Measurements from ENCODE around the gene SLC12A5.
"Not testable (repeated sequence)": the region's sequence is repeated elsewhere in the genome, so short reads cannot be mapped to it uniquely, and the experiment has no call there.

The SLC12A5 gene

DNA sequence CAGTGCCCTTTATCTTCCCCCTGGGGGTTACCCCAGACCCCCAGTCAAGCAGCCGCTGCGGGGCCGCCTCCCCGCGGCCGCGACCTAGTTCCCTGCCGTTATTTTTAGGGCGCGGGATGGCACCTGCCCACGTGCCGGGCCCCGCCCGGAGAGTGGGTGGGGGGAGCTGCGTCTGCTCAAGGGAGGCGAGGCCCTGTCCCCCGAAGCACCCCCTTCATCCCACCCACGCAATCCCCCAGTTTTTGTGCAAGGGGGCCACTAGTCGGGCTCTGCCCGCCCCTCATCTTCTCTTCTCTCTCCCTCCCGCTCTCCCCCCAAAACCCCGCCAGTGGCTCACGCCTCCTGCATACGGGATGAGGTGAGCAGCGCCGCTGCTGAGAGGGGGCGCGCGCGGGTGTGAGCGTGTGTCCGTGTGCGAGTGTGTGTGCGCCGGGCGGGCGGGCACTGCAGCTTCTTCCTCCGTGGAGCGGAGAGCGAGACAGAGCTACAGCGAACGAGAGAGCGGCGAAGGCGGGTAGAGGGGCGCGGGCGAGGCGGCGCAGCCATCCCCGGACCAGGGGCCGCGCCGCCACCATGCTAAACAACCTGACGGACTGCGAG is at the start of gene SLC12A5:
Gene SLC12A5 (plus strand): TSS at position 444 of the 600 bp plus-strand sequence. CDS start 130 bp downstream, at position 574.
- no peak for DNase-seq

DNA sequence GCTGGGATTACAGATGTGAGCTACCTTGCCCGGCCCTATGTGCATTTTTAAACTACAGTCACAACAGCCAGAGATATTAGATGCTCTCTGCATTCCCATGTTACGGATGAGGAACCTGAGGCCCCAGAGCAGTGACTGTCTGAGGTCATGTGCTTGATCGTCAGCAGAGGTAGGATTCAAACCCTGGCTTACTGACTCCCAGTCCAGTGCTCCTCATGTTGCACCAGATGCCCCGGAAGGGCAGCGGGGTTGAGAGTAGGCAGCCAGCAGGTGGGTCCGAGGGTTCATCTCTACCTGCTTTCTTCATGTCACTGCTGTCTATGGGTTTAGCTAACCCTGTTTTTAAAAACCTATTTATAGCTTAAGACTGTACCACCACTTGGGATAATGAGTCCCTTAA is 47.8 kb upstream of the SLC12A5 start:
- DNase-seq, result no peak

DNA sequence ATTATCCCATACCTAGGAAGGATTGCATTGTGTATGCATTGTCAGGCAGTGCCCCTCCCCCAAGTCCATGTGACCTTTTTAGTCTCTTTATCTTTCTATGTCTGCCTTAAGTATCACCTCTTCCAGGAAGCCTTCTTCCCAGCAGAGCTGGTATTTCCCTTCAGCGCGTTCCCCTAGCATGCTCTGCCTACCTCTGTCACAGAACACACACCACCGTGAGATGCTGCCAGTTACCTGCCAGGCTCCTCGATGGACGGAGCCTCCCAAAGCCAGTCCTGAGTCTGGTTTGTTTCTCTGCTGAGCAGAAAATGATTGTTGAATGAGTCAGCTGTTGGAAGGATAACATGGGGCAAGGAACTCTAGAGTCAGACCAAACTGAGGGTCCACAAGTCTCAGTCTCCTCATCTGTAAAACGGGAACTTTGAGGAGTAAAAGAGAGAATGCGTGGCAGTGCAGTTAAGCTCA is 45.7 kb upstream of the SLC12A5 start:
- DNase-seq, result no peak

GRCh38 chr20:45985573-45985972 is 43.4 kb upstream of the SLC12A5 start:
- DNase-seq, result no peak

GRCh38 chr20:45987108-45987780 is 41.8 kb upstream of the SLC12A5 start:
- no peak for DNase-seq

GRCh38 chr20:45988830-45989229 is 40.2 kb upstream of the SLC12A5 start:
- DNase-seq, result not testable (repeated sequence)

DNA sequence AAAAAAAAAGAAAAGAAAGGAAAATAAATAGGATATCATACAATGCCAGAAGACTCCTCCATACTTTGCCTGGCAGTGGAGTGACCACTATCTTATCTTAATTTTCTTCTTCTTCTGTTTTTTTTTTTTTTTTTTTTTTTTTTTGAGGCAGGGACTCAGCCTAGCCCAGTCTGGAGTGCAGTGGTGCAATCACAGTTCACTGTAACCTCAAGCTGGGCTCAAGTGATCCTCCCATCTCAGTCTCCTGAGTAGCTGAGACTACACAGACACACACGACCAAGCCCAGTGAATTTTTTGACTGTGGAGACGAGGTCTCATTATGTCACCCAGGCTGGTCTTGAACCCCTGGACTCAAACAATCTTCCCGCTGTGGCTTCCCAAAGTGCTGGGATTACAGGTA is 37.4 kb upstream of the SLC12A5 start:
- DNase-seq, result no peak

GRCh38 chr20:45993197-45993951 is 35.6 kb upstream of the SLC12A5 start:
- DNase-seq, result no peak

DNA sequence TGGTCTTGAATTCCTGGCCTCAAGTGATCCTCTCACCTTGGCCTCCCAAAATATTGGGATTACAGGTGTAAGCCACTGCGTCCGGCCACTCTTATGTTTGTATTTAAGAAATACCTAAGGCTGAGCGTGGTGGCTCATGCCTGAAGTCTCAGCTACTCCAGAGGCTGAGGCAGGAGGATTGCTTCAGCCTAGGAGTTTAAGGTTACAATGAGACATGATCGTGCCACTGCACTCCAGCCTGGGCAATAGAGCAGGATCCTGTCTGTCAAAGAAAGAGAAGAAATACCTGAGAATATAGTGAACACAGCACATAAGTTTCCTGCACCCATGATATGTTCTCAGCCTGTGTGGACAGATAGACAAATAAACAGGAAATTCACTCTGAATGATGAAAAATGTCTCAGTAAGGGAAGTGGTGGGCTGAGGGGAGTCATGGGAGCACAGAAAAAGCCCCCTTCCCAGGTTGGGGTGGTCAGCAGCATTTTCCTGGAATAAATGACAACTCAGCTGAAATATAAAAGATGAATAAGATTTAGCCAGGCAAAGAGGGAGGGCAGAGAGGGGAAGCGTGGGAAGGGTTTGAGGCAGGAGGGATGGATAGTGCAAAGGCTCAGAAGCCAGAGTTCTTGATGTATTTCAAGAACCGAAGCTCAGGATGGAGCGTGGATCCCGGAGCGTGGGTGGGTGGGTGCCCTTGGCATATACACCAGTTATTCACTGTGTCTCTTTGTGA is 34.1 kb upstream of the SLC12A5 start:
- DNase-seq, result no peak

DNA sequence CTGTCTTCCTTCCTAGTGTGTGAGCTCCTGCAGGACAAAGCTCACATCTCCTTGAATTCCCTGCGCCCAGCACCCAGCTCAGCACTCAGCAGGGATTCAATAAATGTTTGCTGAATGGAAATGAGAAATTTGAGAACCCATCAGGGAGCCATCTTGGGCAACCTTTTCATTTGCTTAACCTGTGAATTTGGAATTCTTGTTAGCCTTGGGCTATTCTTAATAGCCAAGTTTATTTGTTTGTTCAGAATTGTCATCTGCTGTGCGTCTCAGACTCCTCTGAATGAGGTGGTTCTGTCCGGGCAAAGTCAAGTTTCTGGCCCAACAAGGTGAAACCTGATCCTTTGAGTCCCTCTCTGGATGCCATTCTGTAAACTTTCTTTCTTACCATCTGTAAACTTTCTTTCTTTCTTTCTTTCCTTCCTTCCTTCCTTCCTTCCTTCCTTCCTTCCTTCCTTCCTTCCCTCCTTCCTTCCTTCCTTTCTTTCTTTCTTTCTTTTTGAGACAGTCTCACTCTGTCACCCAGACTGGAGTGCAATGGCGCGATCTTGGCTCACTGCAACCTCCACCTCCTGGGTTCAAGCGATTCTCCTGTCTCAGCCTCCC is 33.4 kb upstream of the SLC12A5 start:
- not testable (repeated sequence) for DNase-seq

GRCh38 chr20:45997187-45997586 is 31.8 kb upstream of the SLC12A5 start:
- no peak for DNase-seq

DNA sequence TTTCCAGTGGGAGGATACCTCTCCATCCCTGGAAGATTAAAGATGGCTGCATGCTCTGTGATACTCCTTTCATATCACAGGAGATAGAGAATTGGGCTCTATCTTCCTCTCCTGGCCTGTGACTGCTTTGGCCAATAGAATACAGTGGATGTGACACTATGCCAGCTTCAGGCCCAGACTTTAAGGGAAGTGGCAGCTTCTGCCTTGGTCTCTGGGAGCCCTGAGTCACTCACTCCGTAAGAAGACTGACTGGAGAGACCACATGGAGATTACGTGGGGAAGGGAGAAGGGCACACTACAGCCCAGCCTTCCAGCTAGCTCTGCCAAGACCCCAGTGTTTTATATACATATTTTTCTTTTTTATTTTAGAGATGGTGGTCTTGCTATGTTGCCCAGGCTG is 30.7 kb upstream of the SLC12A5 start:
- no peak for DNase-seq

- no peak for DNase-seq
Measured at GRCh38 chr20:45998761-45999160, 30.3 kb upstream of the SLC12A5 start.

- DNase-seq, result no peak
Measured at GRCh38 chr20:45999557-46000261, 29.3 kb upstream of the SLC12A5 start.

- DNase-seq, result no peak
Measured at GRCh38 chr20:46000262-46000996, 28.6 kb upstream of the SLC12A5 start.

DNA sequence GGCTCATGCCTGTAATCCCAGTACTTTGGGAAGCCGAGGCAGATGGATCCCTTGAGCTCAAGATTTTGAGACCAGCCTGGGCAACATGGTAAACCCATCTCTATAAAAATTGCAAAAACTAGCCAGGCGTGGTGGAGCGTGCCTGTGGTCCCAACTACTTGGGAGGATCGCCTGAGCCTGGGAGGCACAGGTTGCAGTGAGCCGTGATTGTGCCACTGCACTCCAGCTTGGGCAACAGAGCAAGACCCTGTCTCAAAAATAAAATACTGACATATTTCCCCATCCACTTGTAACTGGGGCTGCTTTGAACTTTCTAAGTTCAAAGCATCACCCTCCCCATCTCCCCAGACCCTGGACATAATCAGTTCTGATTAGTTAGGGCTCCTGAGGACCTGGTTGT is 27.5 kb upstream of the SLC12A5 start:
- no peak for DNase-seq

GRCh38 chr20:46002008-46002407 is 27.0 kb upstream of the SLC12A5 start:
- no peak for DNase-seq

GRCh38 chr20:46004187-46004586 is 24.8 kb upstream of the SLC12A5 start:
- DNase-seq, result no peak

GRCh38 chr20:46004889-46005473 is 24.0 kb upstream of the SLC12A5 start:
- no peak for DNase-seq

GRCh38 chr20:46006022-46006705 is 22.9 kb upstream of the SLC12A5 start:
- no peak for DNase-seq

All from cortex of kidney (tissue), 1 donor.